Measurements from ENCODE around the gene KRTAP29-1.

- TF ChIP-seq POLR2AphosphoS5 (IDR thresholded peaks at IDR 0.05; ENCODE audit: low read depth, low read length) (no peak), POLR2A (IDR thresholded peaks at IDR 0.05; ENCODE audit: low read depth, low read length) (no peak), TAF1 (IDR thresholded peaks at IDR 0.05; ENCODE audit: borderline replicate concordance, low read depth, low read length) (no peak)
Observed at GRCh38 chr17:41301916-41302901, at the start of gene KRTAP29-1.

Measured in GM12892 (cell line).